ENCODE results near the gene CRADD.

Gene CRADD

DNA sequence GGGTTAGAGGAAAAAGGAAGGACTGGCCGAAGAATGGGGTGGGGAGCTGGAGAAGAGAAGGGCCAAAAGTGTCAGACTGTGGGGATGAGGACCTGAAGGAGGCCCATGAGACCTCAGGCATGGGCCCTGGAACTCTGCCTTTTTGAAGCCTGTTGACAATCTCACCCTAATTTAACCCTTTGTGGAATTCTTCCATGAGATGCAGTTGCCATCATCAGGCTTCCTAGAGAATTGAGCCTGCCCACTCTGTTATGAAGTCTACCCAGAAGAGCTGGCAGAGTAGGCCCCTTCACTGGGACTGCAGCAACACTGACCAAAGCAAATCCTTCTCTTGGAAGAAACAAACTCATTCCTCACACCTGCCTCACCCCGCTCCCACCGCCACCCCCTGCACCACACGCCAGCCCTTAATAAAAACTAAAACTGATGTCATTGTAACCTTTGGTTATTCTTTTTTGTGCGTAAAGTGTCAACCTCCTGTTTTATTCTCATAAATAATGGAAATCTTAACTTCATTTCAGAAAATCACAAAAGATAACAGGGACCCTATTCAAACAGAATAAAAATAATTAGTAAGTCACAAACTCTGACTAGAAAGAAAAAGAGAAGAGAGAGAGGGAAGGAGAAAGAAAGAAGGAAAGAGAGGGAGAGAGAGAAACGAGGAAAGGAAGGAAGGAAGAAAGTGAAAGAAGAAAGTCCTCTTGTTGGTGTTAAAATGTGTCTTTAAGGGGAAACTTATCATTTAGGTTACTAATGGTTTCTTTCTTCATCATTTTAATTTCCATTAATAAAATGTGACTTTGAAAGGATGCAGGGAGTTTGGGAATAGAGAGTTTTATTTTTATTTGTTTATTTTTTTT, 61.3 kb downstream of the CRADD start:
- peaks cover 6% of the 10 kb centered on the region for H3K27me3 ChIP-seq (ENCODE audit: insufficient read depth, poor library complexity, severe bottlenecking)
- TF ChIP-seq, protein P1, sequence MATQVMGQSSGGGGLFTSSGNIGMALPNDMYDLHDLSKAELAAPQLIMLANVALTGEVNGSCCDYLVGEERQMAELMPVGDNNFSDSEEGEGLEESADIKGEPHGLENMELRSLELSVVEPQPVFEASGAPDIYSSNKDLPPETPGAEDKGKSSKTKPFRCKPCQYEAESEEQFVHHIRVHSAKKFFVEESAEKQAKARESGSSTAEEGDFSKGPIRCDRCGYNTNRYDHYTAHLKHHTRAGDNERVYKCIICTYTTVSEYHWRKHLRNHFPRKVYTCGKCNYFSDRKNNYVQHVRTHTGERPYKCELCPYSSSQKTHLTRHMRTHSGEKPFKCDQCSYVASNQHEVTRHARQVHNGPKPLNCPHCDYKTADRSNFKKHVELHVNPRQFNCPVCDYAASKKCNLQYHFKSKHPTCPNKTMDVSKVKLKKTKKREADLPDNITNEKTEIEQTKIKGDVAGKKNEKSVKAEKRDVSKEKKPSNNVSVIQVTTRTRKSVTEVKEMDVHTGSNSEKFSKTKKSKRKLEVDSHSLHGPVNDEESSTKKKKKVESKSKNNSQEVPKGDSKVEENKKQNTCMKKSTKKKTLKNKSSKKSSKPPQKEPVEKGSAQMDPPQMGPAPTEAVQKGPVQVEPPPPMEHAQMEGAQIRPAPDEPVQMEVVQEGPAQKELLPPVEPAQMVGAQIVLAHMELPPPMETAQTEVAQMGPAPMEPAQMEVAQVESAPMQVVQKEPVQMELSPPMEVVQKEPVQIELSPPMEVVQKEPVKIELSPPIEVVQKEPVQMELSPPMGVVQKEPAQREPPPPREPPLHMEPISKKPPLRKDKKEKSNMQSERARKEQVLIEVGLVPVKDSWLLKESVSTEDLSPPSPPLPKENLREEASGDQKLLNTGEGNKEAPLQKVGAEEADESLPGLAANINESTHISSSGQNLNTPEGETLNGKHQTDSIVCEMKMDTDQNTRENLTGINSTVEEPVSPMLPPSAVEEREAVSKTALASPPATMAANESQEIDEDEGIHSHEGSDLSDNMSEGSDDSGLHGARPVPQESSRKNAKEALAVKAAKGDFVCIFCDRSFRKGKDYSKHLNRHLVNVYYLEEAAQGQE (IDR thresholded peaks at IDR 0.05; ENCODE audit: insufficient replicate concordance, low read depth), result no peak
- no peak for TF ChIP-seq GABPA (IDR thresholded peaks at IDR 0.05; ENCODE audit: low read depth)
- no peak for TF ChIP-seq SPI1 (IDR thresholded peaks at IDR 0.05; ENCODE audit: borderline replicate concordance, low read depth)
- TF ChIP-seq, protein P2, sequence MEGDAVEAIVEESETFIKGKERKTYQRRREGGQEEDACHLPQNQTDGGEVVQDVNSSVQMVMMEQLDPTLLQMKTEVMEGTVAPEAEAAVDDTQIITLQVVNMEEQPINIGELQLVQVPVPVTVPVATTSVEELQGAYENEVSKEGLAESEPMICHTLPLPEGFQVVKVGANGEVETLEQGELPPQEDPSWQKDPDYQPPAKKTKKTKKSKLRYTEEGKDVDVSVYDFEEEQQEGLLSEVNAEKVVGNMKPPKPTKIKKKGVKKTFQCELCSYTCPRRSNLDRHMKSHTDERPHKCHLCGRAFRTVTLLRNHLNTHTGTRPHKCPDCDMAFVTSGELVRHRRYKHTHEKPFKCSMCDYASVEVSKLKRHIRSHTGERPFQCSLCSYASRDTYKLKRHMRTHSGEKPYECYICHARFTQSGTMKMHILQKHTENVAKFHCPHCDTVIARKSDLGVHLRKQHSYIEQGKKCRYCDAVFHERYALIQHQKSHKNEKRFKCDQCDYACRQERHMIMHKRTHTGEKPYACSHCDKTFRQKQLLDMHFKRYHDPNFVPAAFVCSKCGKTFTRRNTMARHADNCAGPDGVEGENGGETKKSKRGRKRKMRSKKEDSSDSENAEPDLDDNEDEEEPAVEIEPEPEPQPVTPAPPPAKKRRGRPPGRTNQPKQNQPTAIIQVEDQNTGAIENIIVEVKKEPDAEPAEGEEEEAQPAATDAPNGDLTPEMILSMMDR (IDR thresholded peaks at IDR 0.05; ENCODE audit: insufficient read depth, low read length), result no peak
- TF ChIP-seq POLR2AphosphoS5 (IDR thresholded peaks at IDR 0.05; ENCODE audit: low read depth), result no peak
- no peak for DNase-seq (ENCODE audit: low read depth in 1 of 2, low spot score in 1 of 2)
- no peak overlapping the region for H3K27ac ChIP-seq (replicated peaks)
- H3K4me3 ChIP-seq (replicated peaks; ENCODE audit: insufficient read depth, low read length), result no peak overlapping the region

DNA sequence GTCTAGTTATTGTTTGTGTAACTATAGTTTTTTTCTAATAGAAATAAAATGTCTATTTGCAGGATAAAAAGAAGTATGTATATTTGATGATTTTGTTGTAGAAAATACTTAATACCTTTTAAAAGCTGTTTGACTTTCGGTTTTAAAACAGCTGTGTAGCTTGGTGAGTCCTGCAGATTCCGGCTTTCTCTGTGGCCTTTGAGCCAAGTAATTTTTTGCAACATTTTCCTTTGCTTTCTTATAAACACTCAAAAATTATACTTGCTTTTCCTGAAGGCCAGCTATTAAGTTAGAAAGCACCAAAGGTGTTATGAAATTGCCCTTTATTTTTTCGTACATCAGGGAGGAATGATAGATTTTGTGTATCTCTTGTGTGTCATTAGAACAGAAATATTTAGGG, 63.6 kb downstream of the CRADD start:
- no peak for TF ChIP-seq SPI1 (IDR thresholded peaks at IDR 0.05; ENCODE audit: borderline replicate concordance, low read depth)
- TF ChIP-seq, protein P2 (IDR thresholded peaks at IDR 0.05; ENCODE audit: insufficient read depth, low read length), result no peak
- no peak for TF ChIP-seq GABPA (IDR thresholded peaks at IDR 0.05; ENCODE audit: low read depth)
- TF ChIP-seq, protein P1 (IDR thresholded peaks at IDR 0.05; ENCODE audit: insufficient replicate concordance, low read depth), result no peak
- TF ChIP-seq POLR2AphosphoS5 (IDR thresholded peaks at IDR 0.05; ENCODE audit: low read depth), result no peak
- DNase-seq (ENCODE audit: low read depth in 1 of 2, low spot score in 1 of 2), result no peak
- H3K27me3 ChIP-seq (ENCODE audit: insufficient read depth, poor library complexity, severe bottlenecking), result peaks cover 6% of the 10 kb centered on the region
- no peak overlapping the region for H3K4me3 ChIP-seq (replicated peaks; ENCODE audit: insufficient read depth, low read length)
- no peak overlapping the region for H3K27ac ChIP-seq (replicated peaks)

DNA sequence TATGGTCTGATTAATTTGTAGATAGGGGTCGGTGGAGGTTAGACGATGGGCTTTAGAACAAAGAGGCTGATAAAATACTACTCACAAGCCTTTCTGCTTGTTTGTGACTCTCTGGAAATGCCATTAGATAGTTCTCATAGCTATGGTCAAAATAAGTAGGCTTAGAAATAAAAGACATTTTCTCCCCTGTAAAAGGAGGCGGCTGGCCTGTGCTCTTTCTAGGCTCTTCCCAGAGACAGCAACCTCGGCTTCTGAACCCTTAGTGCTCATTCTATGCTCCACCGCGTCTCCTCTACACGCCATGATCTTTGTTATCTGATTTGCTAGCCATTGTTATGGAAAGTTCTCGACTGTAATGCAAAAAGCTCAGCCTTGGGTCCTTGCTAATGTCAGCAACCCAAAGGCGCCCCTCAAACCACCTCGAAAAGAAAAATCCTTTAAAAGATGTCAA, 64.5 kb downstream of the CRADD start:
- TF ChIP-seq, protein P2 (IDR thresholded peaks at IDR 0.05; ENCODE audit: insufficient read depth, low read length), result no peak
- TF ChIP-seq GABPA (IDR thresholded peaks at IDR 0.05; ENCODE audit: low read depth), result no peak
- DNase-seq (ENCODE audit: low read depth in 1 of 2, low spot score in 1 of 2), result no peak

More for the DNA sequence above, 64.5 kb downstream of the CRADD start:
- H3K27me3 ChIP-seq (ENCODE audit: insufficient read depth, poor library complexity, severe bottlenecking), result peaks cover 6% of the 10 kb centered on the region
- no peak overlapping the region for H3K4me3 ChIP-seq (replicated peaks; ENCODE audit: insufficient read depth, low read length)
- no peak overlapping the region for H3K27ac ChIP-seq (replicated peaks)
